GM20000 (cell line): Measurements from ENCODE around the gene CALML3.

Experiments
- DNase-seq: peaks from one replicate; pipeline ENCODE4 v3.0.0; 2012; ENCODE audit warnings: low spot score
- TF ChIP-seq, protein P1 (sequence below): IDR thresholded peaks from 2 replicates; pipeline ENCODE4 v1.5.1; 2012; ENCODE audit warnings: mild to moderate bottlenecking, control low read depth; ENCODE audit errors: extremely low read depth, missing control alignments

The CALML3 gene

DNA sequence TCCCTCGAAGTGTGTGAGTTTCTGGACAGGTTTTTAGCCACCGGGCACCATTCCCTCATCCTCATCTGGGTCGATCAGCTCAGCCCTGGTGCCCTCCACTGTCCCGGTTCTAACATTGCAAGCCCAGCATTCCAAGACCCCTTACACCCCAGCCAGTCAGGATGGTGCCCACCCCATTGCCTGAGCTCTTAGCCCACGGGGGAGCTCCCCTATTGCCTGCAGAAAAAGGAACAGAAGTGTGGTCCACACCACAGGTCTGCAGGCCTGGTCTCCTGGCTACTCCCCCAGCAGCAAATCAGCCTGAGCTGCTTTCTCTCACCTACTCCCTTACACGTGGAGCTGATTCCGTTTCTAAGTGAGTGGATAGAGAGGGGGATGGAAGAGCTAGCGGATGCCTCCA lies 30.1 kb upstream of the CALML3 start:
- no peak for DNase-seq
- TF ChIP-seq, protein P1, sequence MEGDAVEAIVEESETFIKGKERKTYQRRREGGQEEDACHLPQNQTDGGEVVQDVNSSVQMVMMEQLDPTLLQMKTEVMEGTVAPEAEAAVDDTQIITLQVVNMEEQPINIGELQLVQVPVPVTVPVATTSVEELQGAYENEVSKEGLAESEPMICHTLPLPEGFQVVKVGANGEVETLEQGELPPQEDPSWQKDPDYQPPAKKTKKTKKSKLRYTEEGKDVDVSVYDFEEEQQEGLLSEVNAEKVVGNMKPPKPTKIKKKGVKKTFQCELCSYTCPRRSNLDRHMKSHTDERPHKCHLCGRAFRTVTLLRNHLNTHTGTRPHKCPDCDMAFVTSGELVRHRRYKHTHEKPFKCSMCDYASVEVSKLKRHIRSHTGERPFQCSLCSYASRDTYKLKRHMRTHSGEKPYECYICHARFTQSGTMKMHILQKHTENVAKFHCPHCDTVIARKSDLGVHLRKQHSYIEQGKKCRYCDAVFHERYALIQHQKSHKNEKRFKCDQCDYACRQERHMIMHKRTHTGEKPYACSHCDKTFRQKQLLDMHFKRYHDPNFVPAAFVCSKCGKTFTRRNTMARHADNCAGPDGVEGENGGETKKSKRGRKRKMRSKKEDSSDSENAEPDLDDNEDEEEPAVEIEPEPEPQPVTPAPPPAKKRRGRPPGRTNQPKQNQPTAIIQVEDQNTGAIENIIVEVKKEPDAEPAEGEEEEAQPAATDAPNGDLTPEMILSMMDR, result no peak

DNA sequence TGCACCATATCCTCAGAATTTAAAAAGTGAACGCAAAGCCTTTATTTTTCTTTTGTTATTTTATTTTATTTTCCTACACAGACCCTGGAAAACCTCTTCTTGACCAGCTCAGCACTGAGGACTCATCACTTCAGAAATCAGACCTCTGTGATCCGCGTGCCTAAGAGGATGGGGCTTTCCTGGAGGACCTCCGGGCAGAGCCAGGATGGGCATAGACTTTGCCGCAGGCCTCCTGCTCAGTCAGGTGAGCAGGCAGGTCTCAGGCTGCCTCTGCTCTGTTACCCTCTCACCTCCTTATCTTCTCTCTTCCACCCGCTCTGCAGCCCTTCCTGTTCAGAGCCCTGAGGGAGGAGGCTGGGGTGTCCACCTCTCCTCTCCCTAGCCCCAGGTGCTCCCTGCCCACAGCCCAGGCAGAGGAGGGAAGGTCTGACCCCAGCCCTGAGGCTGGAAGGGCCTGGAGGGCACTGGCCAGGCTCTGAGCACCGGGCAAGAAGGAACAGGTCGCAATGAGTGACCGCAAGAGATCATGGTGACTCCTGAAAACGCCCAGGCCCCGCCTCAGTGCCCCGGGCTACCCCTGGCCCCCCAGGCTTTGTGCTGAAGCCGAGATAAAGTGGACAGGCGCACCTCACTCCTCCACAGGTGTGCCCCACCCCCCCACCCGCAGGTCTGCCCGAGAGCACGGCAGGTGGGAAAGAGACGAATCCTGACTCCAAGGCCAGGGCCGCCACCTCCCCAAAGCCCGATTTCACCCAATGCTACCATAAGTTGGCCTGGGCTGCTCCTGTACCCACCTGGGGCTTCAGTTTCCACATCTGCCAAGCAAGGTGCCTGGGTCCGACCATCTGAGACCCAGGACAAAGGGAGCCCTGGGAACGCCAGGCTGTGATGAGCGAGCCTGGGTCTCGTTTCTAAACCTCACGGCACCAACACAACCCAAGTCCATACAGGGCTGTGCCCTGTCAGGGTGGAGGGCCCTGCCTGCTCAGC lies 28.2 kb upstream of the CALML3 start:
- TF ChIP-seq, protein P1, result no peak
- DNase-seq, result no peak

DNA sequence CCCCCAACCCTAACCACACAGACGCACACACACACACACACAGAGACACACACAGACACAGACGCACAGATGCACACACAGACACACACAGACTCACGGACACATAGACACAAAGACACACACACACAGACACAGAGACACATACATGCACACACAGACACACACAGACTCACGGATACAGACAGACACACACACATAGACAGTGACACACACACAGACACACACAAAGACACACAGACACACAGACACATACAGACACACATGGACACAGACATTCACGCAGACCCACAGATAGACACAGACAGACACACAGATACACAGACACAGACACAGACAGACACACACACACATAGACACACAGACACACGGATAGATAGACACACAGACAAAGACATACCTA lies 27.5 kb upstream of the CALML3 start:
- no peak for DNase-seq
- TF ChIP-seq, protein P1, result no peak

DNA sequence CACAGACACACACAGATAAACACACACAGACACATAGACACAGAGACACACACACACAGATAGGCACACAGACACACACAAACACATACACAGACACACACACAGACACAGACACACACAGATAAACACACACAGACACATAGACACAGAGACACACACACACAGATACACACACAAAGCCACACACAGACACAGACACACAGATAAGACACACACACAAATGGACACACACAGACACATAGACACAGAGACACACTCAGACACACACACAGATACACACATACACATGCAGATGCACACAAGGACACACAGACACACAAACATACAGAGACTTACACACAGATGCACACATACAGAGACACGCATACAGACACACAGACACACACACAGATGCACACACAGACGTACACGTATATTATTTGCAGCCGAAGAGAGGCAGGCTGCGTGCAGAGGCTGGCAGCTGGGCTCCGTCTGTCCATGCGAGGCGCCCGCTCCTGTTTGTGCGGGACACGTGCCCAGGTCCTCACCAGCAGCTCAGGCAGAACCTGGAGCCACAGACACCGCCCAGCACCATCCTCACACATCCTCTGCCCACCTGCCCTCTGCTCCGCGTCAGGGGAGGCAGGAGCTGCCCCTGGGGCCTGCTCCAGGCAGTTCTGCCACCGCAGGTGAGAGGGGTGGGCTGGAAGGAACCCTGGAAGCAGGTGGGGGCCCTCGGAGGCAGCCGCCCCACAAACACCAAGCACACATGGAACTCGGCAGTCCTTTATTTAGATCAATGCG lies 26.6 kb upstream of the CALML3 start:
- DNase-seq, result no peak
- TF ChIP-seq, protein P1, result no peak

DNA sequence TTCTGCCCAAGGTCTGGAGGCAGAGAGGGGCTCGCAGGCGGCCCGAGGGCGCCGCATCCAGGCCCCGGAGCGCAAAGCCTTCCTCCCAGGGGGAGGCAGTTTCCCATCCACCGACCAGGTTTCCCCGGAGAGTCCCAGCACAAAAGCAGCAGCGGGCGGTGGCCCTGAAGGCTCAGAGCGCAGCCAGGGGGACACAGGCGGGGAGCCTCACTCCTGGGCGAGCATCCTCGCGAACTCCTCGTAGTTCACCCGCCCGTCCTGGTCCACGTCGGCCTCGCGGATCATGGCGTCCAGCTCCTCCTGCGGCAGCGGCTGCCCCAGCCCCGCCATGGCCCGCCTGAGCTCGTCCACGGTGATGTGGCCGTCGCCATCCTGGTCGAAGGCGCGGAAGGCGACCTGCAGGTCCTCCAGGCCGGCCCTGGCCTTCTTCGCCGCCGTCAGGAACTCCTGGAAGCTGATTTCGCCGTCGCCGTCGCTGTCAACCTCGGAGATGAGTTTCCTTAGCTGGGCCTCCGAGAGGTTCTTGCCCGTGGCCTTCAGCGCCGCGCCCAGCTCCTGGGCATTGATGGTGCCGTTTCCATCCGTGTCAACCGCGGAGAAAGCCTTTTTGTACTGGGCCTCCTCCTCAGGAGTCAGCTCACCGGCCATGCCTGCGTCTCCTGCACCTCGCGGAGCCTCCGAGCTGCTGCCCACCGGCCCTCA lies 25.8 kb upstream of the CALML3 start:
- TF ChIP-seq, protein P1, result no peak
- no peak for DNase-seq

DNA sequence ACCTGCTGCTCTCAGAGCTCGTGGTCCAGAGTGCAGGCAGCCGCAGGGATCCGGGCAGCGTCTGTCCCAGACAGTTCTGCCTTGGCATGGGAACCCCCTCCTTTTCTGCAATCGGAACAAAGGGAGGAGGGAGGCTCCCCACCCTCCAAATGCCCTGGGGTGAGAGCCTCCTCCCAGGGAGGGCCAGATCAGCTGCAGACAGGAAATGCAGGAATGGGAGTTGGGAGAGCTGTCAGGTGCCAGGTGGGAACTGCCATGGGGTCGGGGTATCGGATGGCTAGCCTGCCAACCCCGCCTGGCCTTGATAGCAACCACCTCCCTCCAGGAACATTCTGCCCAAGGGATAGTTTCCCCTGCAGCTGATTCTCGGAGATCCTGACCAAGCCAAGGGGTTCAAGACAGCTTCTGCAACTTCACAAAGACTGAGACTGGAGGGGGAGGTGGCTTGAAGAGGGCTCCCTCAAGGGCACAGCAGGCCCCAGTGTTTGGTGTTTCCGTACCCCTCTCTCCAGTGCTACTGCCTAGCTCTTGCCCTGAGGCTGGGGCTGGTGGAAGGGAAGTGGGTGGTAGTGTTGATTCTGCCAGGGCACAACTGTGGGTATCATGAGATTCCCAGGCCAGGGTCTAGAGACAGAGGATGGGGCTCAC lies 25.1 kb upstream of the CALML3 start, which contains the start of gene CALML5:
TSS of gene CALML5 (minus strand) at position 78 of the 648 bp plus-strand sequence. CDS start 132 bp downstream, outside the sequence.
- TF ChIP-seq, protein P1, result no peak
- no peak for DNase-seq
